GM23338 (cell line): ENCODE results near the gene TENM4. TPM values are rescaled to one million over a fixed set of nuclear protein-coding genes. Genes with fewer than 3 reads are reported as not detected.

ENCODE experiments used
- ATAC-seq: fragments of 200-7000 bp; cut with Tn5 transposase; 3 replicates; pipeline ENCODE4 v1.9.1; 2020
- DNase-seq: peaks from one replicate; pipeline ENCODE4 v3.0.0-alpha.2; 2015; ENCODE audit warnings: low spot score
- H2AFZ ChIP-seq: fragments of 200-600 bp; sonication (generic); 2 replicates; pipeline ENCODE4 v1.8.0; 2016; ENCODE audit warnings: antibody characterized with exemption, mild to moderate bottlenecking, moderate library complexity
- H3F3A ChIP-seq: fragments of 200-600 bp; sonication (generic); replicated peaks from 2 replicates; pipeline ENCODE4 v1.8.0; 2017; ENCODE audit warnings: antibody characterized with exemption, mixed run types, low read depth
- H3K27ac ChIP-seq: fragments of 200-600 bp; sonication (generic); 2 replicates; pipeline ENCODE4 v1.6.1; 2016; ENCODE audit warnings: low read depth
- H3K27me3 ChIP-seq: fragments of 200-600 bp; sonication (generic); 2 replicates; pipeline ENCODE4 v1.8.0; 2016; ENCODE audit warnings: mild to moderate bottlenecking, mixed run types, moderate library complexity; ENCODE audit not compliant: insufficient read depth
- H3K36me3 ChIP-seq: fragments of 200-600 bp; sonication (generic); 2 replicates; pipeline ENCODE4 v1.8.0; 2016; ENCODE audit warnings: mild to moderate bottlenecking; ENCODE audit not compliant: insufficient read depth
- H3K4me1 ChIP-seq: fragments of 200-600 bp; sonication (generic); 2 replicates; pipeline ENCODE4 v1.8.0; 2016; ENCODE audit warnings: mild to moderate bottlenecking, moderate library complexity; ENCODE audit not compliant: insufficient read depth
- H3K4me2 ChIP-seq: fragments of 200-600 bp; sonication (generic); 2 replicates; pipeline ENCODE4 v1.7.1; 2017; ENCODE audit warnings: mixed run types
- H3K4me3 ChIP-seq: fragments of 200-600 bp; sonication (generic); 2 replicates; pipeline ENCODE4 v1.6.1; 2016; ENCODE audit warnings: mixed run types
- H3K79me2 ChIP-seq: fragments of 200-600 bp; sonication (generic); replicated peaks from 2 replicates; pipeline ENCODE4 v1.8.0; 2017; ENCODE audit warnings: mild to moderate bottlenecking; ENCODE audit not compliant: insufficient read depth
- H3K9me2 ChIP-seq: fragments of 200-600 bp; sonication (generic); 2 replicates; pipeline ENCODE4 v1.8.0; 2017; ENCODE audit not compliant: insufficient read depth
- H4K20me1 ChIP-seq: fragments of 200-600 bp; sonication (generic); replicated peaks from 2 replicates; pipeline ENCODE4 v1.8.0; 2017; ENCODE audit warnings: mild to moderate bottlenecking; ENCODE audit not compliant: insufficient read depth
- H3K27ac Mint-ChIP-seq: 2 replicates; pipeline ENCODE4 v1.8.0; 2020; ENCODE audit warnings: inconsistent platforms, mild to moderate bottlenecking, moderate library complexity, mixed read lengths
- H3K27me3 Mint-ChIP-seq: 3 replicates; pipeline ENCODE4 v1.8.0; 2022; ENCODE audit warnings: low read depth, mild to moderate bottlenecking, moderate library complexity, mixed read lengths, inconsistent platforms; ENCODE audit not compliant: insufficient read depth, poor library complexity
- H3K36me3 Mint-ChIP-seq: 3 replicates; pipeline ENCODE4 v1.8.0; 2021; ENCODE audit warnings: low read depth, mild to moderate bottlenecking, inconsistent platforms, moderate library complexity, mixed read lengths
- H3K4me1 Mint-ChIP-seq: 3 replicates; pipeline ENCODE4 v1.8.0; 2020; ENCODE audit warnings: mild to moderate bottlenecking, inconsistent platforms, mixed read lengths
- H3K4me3 Mint-ChIP-seq: 3 replicates; pipeline ENCODE4 v1.8.0; 2021; ENCODE audit warnings: moderate library complexity, mild to moderate bottlenecking, inconsistent platforms, mixed read lengths
- H3K9me3 Mint-ChIP-seq: 3 replicates; pipeline ENCODE4 v1.8.0; 2020; ENCODE audit warnings: moderate library complexity, mild to moderate bottlenecking, inconsistent platforms, mixed read lengths
- CREB1 ChIP-seq: fragments of 250-450 bp; sonication (Bioruptor Pico); IDR thresholded peaks from 2 replicates; pipeline ENCODE4 v1.5.0; 2020; ENCODE audit warnings: low read depth, mild to moderate bottlenecking, moderate library complexity
- EZH2 ChIP-seq: fragments of 200-600 bp; sonication (generic); IDR thresholded peaks from one replicate; pipeline ENCODE4 v1.8.0; 2017; ENCODE audit warnings: antibody characterized with exemption, mild to moderate bottlenecking, low read depth; ENCODE audit not compliant: unreplicated experiment
- JUNB ChIP-seq: IDR thresholded peaks from one replicate; pipeline ENCODE4 v1.6.1; 2016; ENCODE audit warnings: antibody characterized with exemption; ENCODE audit not compliant: unreplicated experiment
- REST ChIP-seq: IDR thresholded peaks from one replicate; pipeline ENCODE4 v1.6.1; 2018; ENCODE audit warnings: antibody characterized with exemption; ENCODE audit not compliant: unreplicated experiment
- STAT1 ChIP-seq: IDR thresholded peaks from one replicate; pipeline ENCODE4 v1.6.1; 2016; ENCODE audit warnings: antibody characterized with exemption; ENCODE audit not compliant: unreplicated experiment
- ZNF114 ChIP-seq: fragments of 250-450 bp; sonication (Bioruptor Pico); IDR thresholded peaks from 2 replicates; pipeline ENCODE4 v1.5.0; 2020; ENCODE audit warnings: mild to moderate bottlenecking, moderate library complexity
- ZNF331 ChIP-seq: fragments of 250-450 bp; sonication (Bioruptor Pico); IDR thresholded peaks from 2 replicates; pipeline ENCODE4 v1.5.0; 2020; ENCODE audit warnings: low read depth, mild to moderate bottlenecking, moderate library complexity
- polyA plus RNA-seq: library from polyadenylated mRNA; unstranded; fragments of >200 nt; fragmentation: Nextera tagmentation; extraction: Ambion mirVana; gene quantifications from 2 replicates; pipeline ENCODE4 v1.2.1, GENCODE V29; 2016
- total RNA-seq: library from RNA; depleted of rRNA; stranded (reverse); fragments of >200 nt; shearing (Covaris generic); gene quantifications from 2 replicates; pipeline ENCODE4 v1.2.3, GENCODE V29; 2014
- TF ChIP-seq, protein P1 (sequence below), 2 experiments: fragments of 200-600 bp in 1 of 2; sonication (generic) in 1 of 2; conservative IDR thresholded peaks; 2 replicates each; pipeline versions ENCODE4 v1.5.1 to v1.6.1; 2016 to 2017; ENCODE audit warnings: antibody characterized with exemption in 2 of 2, low read depth in 2 of 2, mild to moderate bottlenecking in 2 of 2, moderate library complexity in 1 of 2
- TF ChIP-seq, protein P2 (sequence below): fragments of 250-450 bp; sonication (Bioruptor Pico); IDR thresholded peaks from 2 replicates; pipeline ENCODE4 v1.5.0; 2020; ENCODE audit warnings: mild to moderate bottlenecking, moderate library complexity

The TENM4 gene
- total and polyA plus RNA-seq, 2 experiments from 2014 or later: 7.3 TPM

GRCh38 chr11:79353706-79354105 lies 87.1 kb downstream of the TENM4 start:
- Histone ChIP-seq H3K9me2 (peaks cover 6% of the 10 kb centered on the region; the same call in 1 of the 2 replicates), H3F3A (no peaks in the 10 kb centered on the region), H3K4me1 (no peaks in the 10 kb centered on the region), H3K36me3 (no peaks in the 10 kb centered on the region), H3K4me3 (no peak overlapping the region), H2AFZ (no peak overlapping the region), H3K27me3 (no peaks in the 10 kb centered on the region), H3K27ac (no peak overlapping the region), H3K4me2 (no peak overlapping the region), H3K79me2 (no peaks in the 10 kb centered on the region), H4K20me1 (no peaks in the 10 kb centered on the region)
- Mint-ChIP-seq H3K27me3 (peaks cover 1% of the 10 kb centered on the region), H3K36me3 (no peaks in the 10 kb centered on the region), H3K9me3 (no peaks in the 10 kb centered on the region), H3K27ac (no peak overlapping the region), H3K4me3 (no peak overlapping the region), H3K4me1 (no peaks in the 10 kb centered on the region)
- ATAC-seq (no peak), DNase-seq (no peak)
- TF ChIP-seq, protein P1, sequence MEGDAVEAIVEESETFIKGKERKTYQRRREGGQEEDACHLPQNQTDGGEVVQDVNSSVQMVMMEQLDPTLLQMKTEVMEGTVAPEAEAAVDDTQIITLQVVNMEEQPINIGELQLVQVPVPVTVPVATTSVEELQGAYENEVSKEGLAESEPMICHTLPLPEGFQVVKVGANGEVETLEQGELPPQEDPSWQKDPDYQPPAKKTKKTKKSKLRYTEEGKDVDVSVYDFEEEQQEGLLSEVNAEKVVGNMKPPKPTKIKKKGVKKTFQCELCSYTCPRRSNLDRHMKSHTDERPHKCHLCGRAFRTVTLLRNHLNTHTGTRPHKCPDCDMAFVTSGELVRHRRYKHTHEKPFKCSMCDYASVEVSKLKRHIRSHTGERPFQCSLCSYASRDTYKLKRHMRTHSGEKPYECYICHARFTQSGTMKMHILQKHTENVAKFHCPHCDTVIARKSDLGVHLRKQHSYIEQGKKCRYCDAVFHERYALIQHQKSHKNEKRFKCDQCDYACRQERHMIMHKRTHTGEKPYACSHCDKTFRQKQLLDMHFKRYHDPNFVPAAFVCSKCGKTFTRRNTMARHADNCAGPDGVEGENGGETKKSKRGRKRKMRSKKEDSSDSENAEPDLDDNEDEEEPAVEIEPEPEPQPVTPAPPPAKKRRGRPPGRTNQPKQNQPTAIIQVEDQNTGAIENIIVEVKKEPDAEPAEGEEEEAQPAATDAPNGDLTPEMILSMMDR (conservative IDR thresholded peaks at IDR 0.05; ENCODE audit: low read depth in 2 of 2): no peak
- no peak for TF ChIP-seq REST
- TF ChIP-seq CREB1: no peak
- no peak for TF ChIP-seq ZNF114 (CRISPR knock-in tag)
- TF ChIP-seq EZH2: no peak

GRCh38 chr11:79352349-79352703 lies 88.5 kb downstream of the TENM4 start:
- Mint-ChIP-seq H3K27ac (no peak overlapping the region), H3K4me1 (no peaks in the 10 kb centered on the region), H3K9me3 (no peaks in the 10 kb centered on the region), H3K36me3 (no peaks in the 10 kb centered on the region), H3K27me3 (peaks cover 1% of the 10 kb centered on the region), H3K4me3 (no peak overlapping the region)
- ATAC-seq (no peak), DNase-seq (no peak)
- Histone ChIP-seq H3K4me3 (no peak overlapping the region), H3K27me3 (no peaks in the 10 kb centered on the region), H3K79me2 (no peaks in the 10 kb centered on the region), H4K20me1 (no peaks in the 10 kb centered on the region), H3K27ac (no peak overlapping the region), H3K36me3 (no peaks in the 10 kb centered on the region), H3K4me2 (no peak overlapping the region), H3K4me1 (no peaks in the 10 kb centered on the region), H3K9me2 (peaks cover 6% of the 10 kb centered on the region; the same call in 1 of the 2 replicates), H3F3A (no peaks in the 10 kb centered on the region), H2AFZ (no peak overlapping the region)
- TF ChIP-seq ZNF114 (CRISPR knock-in tag) (no peak), EZH2 (no peak), ZNF331 (CRISPR knock-in tag) (no peak), JUNB (no peak), STAT1 (no peak)
- TF ChIP-seq, protein P2, sequence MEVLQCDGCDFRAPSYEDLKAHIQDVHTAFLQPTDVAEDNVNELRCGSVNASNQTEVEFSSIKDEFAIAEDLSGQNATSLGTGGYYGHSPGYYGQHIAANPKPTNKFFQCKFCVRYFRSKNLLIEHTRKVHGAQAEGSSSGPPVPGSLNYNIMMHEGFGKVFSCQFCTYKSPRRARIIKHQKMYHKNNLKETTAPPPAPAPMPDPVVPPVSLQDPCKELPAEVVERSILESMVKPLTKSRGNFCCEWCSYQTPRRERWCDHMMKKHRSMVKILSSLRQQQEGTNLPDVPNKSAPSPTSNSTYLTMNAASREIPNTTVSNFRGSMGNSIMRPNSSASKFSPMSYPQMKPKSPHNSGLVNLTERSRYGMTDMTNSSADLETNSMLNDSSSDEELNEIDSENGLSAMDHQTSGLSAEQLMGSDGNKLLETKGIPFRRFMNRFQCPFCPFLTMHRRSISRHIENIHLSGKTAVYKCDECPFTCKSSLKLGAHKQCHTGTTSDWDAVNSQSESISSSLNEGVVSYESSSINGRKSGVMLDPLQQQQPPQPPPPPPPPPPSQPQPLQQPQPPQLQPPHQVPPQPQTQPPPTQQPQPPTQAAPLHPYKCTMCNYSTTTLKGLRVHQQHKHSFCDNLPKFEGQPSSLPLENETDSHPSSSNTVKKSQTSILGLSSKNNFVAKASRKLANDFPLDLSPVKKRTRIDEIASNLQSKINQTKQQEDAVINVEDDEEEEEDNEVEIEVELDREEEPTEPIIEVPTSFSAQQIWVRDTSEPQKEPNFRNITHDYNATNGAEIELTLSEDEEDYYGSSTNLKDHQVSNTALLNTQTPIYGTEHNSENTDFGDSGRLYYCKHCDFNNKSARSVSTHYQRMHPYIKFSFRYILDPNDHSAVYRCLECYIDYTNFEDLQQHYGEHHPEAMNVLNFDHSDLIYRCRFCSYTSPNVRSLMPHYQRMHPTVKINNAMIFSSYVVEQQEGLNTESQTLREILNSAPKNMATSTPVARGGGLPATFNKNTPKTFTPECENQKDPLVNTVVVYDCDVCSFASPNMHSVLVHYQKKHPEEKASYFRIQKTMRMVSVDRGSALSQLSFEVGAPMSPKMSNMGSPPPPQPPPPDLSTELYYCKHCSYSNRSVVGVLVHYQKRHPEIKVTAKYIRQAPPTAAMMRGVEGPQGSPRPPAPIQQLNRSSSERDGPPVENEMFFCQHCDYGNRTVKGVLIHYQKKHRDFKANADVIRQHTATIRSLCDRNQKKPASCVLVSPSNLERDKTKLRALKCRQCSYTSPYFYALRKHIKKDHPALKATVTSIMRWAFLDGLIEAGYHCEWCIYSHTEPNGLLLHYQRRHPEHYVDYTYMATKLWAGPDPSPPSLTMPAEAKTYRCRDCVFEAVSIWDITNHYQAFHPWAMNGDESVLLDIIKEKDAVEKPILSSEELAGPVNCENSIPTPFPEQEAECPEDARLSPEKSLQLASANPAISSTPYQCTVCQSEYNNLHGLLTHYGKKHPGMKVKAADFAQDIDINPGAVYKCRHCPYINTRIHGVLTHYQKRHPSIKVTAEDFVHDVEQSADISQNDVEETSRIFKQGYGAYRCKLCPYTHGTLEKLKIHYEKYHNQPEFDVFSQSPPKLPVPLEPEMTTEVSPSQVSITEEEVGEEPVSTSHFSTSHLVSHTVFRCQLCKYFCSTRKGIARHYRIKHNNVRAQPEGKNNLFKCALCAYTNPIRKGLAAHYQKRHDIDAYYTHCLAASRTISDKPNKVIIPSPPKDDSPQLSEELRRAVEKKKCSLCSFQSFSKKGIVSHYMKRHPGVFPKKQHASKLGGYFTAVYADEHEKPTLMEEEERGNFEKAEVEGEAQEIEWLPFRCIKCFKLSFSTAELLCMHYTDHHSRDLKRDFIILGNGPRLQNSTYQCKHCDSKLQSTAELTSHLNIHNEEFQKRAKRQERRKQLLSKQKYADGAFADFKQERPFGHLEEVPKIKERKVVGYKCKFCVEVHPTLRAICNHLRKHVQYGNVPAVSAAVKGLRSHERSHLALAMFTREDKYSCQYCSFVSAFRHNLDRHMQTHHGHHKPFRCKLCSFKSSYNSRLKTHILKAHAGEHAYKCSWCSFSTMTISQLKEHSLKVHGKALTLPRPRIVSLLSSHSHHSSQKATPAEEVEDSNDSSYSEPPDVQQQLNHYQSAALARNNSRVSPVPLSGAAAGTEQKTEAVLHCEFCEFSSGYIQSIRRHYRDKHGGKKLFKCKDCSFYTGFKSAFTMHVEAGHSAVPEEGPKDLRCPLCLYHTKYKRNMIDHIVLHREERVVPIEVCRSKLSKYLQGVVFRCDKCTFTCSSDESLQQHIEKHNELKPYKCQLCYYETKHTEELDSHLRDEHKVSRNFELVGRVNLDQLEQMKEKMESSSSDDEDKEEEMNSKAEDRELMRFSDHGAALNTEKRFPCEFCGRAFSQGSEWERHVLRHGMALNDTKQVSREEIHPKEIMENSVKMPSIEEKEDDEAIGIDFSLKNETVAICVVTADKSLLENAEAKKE (CRISPR knock-in tag): no peak
